Testis (tissue), 3 donors: ENCODE data around the gene FBXW4. TPM values are rescaled to one million over a fixed set of nuclear protein-coding genes. Genes with fewer than 3 reads are reported as not detected.

ENCODE experiments used
- DNase-seq: peaks from one replicate; pipeline ENCODE4 v3.0.0-alpha.2; 2019
- H3K27ac ChIP-seq, 2 donors: fragments of 200-600 bp; sonication (generic); one replicate each; pipeline ENCODE4 v1.5.1; 2019
- H3K27me3 ChIP-seq: fragments of 200-600 bp; sonication (generic); one replicate; pipeline ENCODE4 v1.5.1; 2019
- H3K36me3 ChIP-seq: fragments of 200-600 bp; sonication (generic); one replicate; pipeline ENCODE4 v1.5.1; 2017; ENCODE audit warnings: low read depth; ENCODE audit errors: missing control alignments
- H3K4me1 ChIP-seq: fragments of 200-600 bp; sonication (generic); one replicate; pipeline ENCODE4 v1.5.1; 2019
- H3K4me3 ChIP-seq, 2 donors: fragments of 200-600 bp; sonication (generic); one replicate each; pipeline ENCODE4 v1.5.1; 2017 to 2019
- H3K9me3 ChIP-seq: fragments of 200-600 bp; sonication (generic); one replicate; pipeline ENCODE4 v1.5.1; 2017
- POLR2A ChIP-seq: fragments of 450-650 bp; IDR thresholded peaks from one replicate; pipeline ENCODE4 v1.6.1; 2017; ENCODE audit warnings: antibody characterized with exemption, mild to moderate bottlenecking, moderate library complexity
- WGBS, 2 donors: methylation state at CpG; one replicate each; pipeline ENCODE4 v1.1.5; 2018; 5-methylcytosine and 5-hydroxymethylcytosine counted together
- intact Hi-C: fragments of 100-400 bp; cut with DNase I; formaldehyde crosslinking; loops from one replicate; pipeline ENCODE4 v1.15.1; 2023; ENCODE audit warnings: low total_unique reads
- polyA plus RNA-seq: library from polyadenylated mRNA; stranded (reverse); fragments of 350-450 nt; fragmentation: Illumina TruSeq; extraction: RNeasy Lipid Tissue Mini Kit (QIAGEN cat#74804); gene quantifications from one replicate; pipeline ENCODE4 v1.2.3, GENCODE V29; 2014; ENCODE audit warnings: low read depth, low replicate concordance; ENCODE audit not compliant: insufficient read depth
- total RNA-seq, 2 donors: library from RNA; depleted of rRNA; stranded (reverse); fragments of >200 nt; gene quantifications; one replicate each; pipeline ENCODE4 v1.2.3, GENCODE V29; 2016
- TF ChIP-seq, protein P1 (sequence below), 3 experiments: fragments of 450-650 bp in 2 of 3; fragments of 200-600 bp in 1 of 3; sonication (generic) in 1 of 3; IDR thresholded peaks; one replicate each; pipeline ENCODE4 v1.5.1; 2016 to 2019; ENCODE audit warnings: antibody characterized with exemption in 3 of 3, mild to moderate bottlenecking in 2 of 3, moderate library complexity in 1 of 3

FBXW4 gene
- total and polyA plus RNA-seq, 3 donors from 2014 or later, result 49.0 to 76.1 (median 62.5) TPM

DNA sequence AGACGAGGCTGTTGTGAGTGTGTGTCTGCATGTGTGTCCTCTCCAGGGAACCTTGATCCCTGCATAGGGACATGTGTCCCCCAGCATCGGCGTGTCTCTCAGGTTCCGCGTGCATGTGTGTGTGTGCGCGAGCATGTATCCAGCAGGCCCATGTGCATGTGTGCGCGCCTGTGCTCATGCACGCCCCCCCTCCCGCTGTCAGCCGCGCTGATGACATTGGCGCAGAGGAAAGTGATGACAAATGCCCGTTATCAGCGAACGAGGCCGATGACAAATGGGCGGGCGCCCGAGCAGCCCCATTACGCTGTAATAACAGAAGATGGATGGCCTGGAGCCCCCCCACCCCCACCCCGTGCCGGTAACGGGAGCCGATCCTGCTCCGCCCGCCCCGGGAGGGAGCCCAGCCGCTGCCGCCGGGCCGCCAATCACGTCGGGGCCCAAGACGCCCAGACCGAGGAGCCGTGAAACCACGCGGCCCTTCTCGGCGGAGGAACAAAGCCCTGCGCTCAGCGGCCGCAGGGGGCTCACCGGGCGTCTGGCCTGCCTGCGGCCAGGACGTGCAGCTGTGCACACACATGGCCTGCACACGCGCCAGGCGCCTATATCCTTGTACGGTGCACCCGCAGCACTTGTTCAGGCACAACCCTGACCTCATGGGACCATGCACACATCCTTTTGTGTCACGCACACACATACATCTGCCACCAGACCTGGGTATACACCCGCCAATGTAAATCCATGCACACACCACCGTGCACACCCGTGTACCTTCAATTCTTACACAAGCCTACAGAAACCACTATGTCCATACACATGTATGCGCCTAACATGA is 128.4 kb downstream of the FBXW4 start:
- H3K27me3 ChIP-seq, result no peaks in the 10 kb centered on the region
- peak overlapping the region in 1 of 2 donors; percentile 6 for H3K4me3 ChIP-seq
- no peaks in the 10 kb centered on the region for H3K36me3 ChIP-seq
- no peak for DNase-seq
- H3K9me3 ChIP-seq, result no peaks in the 10 kb centered on the region
- H3K27ac ChIP-seq, result no peak overlapping the region
- TF ChIP-seq, protein P1, sequence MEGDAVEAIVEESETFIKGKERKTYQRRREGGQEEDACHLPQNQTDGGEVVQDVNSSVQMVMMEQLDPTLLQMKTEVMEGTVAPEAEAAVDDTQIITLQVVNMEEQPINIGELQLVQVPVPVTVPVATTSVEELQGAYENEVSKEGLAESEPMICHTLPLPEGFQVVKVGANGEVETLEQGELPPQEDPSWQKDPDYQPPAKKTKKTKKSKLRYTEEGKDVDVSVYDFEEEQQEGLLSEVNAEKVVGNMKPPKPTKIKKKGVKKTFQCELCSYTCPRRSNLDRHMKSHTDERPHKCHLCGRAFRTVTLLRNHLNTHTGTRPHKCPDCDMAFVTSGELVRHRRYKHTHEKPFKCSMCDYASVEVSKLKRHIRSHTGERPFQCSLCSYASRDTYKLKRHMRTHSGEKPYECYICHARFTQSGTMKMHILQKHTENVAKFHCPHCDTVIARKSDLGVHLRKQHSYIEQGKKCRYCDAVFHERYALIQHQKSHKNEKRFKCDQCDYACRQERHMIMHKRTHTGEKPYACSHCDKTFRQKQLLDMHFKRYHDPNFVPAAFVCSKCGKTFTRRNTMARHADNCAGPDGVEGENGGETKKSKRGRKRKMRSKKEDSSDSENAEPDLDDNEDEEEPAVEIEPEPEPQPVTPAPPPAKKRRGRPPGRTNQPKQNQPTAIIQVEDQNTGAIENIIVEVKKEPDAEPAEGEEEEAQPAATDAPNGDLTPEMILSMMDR (IDR thresholded peaks at IDR 0.05), result no peak
- TF ChIP-seq POLR2A, result no peak
- H3K4me1 ChIP-seq, result peaks cover 22% of the 10 kb centered on the region
- WGBS, 2 donors, result 12 to 21% methylated on average over 11 to 59 of the region's 59 CpGs
- intact Hi-C loops, result loop anchor here (5.0 kb wide), 1 partner anchor 349 kb away; no protein-coding TSS in a partner anchor

DNA sequence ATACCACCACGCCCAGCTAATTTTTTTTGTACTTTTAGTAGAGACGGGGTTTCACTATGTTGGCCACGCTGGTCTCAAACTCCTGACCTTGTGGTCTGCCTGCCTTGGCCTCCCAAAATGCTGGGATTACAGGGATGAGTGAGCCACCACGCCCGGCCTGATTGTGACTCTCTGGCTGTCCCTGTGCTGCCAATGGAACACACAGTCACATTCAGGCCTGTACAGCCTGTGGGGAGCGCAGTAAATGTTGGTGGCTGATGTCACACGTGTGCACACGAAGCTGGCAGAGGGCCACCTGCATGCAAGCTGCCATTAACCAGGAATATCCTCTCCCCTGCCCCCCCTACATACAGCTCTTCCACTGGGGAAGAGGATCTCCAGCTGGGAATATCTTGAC is 129.0 kb downstream of the FBXW4 start:
- H3K36me3 ChIP-seq, result no peaks in the 10 kb centered on the region
- no peaks in the 10 kb centered on the region for H3K27me3 ChIP-seq
- no peaks in the 10 kb centered on the region for H3K9me3 ChIP-seq
- 56 to 60% methylated on average over 8 of the region's 8 CpGs for WGBS, 2 donors
- H3K4me1 ChIP-seq, result peaks cover 20% of the 10 kb centered on the region
- TF ChIP-seq, protein P1 (IDR thresholded peaks at IDR 0.05), result no peak
- no peak for TF ChIP-seq POLR2A
- DNase-seq, result no peak
- H3K27ac ChIP-seq, result no peak overlapping the region
- H3K4me3 ChIP-seq, result no peak overlapping the region
- intact Hi-C loops, result loop anchor here (5.0 kb wide), 1 partner anchor 349 kb away; no protein-coding TSS in a partner anchor

DNA sequence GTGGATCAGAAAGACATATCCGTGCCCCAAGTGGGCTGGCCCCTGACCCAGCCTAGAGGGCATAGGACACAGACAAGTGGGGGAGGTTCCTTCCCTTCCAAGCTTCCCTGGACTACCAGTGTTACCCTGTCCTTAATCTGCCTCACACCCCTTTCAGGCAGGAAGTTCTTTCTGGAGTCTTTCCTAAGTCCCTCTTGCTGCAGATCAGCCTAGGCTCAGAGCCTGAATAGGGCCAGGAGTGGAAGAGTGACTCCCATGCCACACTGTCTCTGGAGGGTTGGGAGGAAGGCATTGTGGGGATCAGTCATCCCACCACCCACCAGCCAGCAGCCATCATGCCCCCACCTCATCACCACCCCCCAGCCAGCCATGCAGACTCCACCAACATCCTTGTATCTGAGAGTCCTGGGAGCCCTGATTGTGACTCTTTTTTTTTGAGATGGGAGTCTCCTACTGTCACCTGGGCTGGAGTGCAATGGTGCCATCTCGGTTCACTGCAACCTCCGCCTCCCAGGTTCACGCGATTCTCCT is 129.5 kb downstream of the FBXW4 start:
- H3K27me3 ChIP-seq, result no peaks in the 10 kb centered on the region

DNA sequence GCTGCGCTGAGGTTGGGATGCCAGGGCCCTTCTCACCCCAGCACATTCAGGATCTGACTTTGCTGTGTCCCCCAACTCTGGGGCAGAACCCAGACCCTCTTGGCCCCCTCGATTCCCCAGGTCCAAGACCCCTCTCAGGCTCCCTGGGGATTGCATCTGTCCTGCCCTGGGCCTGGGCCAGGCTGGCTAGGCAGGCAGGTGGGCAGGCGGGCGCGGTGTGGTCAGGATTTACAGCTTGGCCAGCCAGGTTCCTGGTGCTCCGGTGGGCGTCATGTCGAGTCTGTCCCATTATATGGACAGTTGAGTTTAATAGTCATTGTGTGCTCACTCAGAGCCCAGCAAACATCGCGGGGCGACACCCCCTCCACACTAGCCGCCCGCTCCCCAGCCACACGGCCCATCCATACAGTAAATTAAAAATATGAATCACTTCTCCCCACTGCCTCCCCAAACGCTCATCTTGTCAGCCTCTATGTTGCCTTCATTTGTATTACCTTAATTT is 130.4 kb downstream of the FBXW4 start:
- no peak for DNase-seq

More for the DNA sequence above, 129.5 kb downstream of the FBXW4 start:
- Histone ChIP-seq H3K4me3 (no peak overlapping the region), H3K27ac (no peak overlapping the region), H3K36me3 (no peaks in the 10 kb centered on the region), H3K4me1 (peaks cover 19% of the 10 kb centered on the region), H3K9me3 (no peaks in the 10 kb centered on the region)
- no peak for DNase-seq
- TF ChIP-seq, protein P1 (IDR thresholded peaks at IDR 0.05), result no peak
- TF ChIP-seq POLR2A, result no peak
- intact Hi-C loops, result loop anchor here (5.0 kb wide), 1 partner anchor 348 kb away; no protein-coding TSS in a partner anchor
- 77 to 78% methylated on average over 4 to 5 of the region's 5 CpGs for WGBS, 2 donors

More for the DNA sequence above, 130.4 kb downstream of the FBXW4 start:
- Histone ChIP-seq H3K36me3 (no peaks in the 10 kb centered on the region), H3K4me1 (peaks cover 11% of the 10 kb centered on the region), H3K4me3 (no peak overlapping the region), H3K27me3 (no peaks in the 10 kb centered on the region), H3K27ac (no peak overlapping the region), H3K9me3 (no peaks in the 10 kb centered on the region)
- 78 to 87% methylated on average over 13 to 15 of the region's 15 CpGs for WGBS, 2 donors
- TF ChIP-seq, protein P1 (IDR thresholded peaks at IDR 0.05), result no peak
- intact Hi-C loops, result no loop called here
